HepG2 (cell line): ENCODE results near the gene VPS29. TPM values are rescaled to one million over a fixed set of nuclear protein-coding genes. Genes with fewer than 3 reads are reported as not detected.
A peak's percentile ranks its signal among the peaks of the same experiment; 100 is the strongest.

Experiments
- ATF4 ChIP-seq, 2 experiments: fragments of 450-650 bp in 1 of 2; sonication (generic) in 1 of 2; formaldehyde crosslinking; IDR thresholded peaks; 2 replicates each; pipeline versions ENCODE4 v1.5.0 to v1.8.0; 2020 to 2022; ENCODE audit warnings: mild to moderate bottlenecking in 1 of 2, missing genetic modification reagents in 1 of 2
- MXI1 ChIP-seq: IDR thresholded peaks from 3 replicates; pipeline ENCODE4 v1.6.1; 2012; ENCODE audit warnings: low read depth, low read length, inconsistent platforms, borderline replicate concordance
- NCOA5 ChIP-seq: sonication (generic); formaldehyde crosslinking; IDR thresholded peaks from 2 replicates; pipeline ENCODE4 v1.4.0; 2020; ENCODE audit warnings: missing genetic modification reagents
- TFDP2 ChIP-seq: sonication (generic); formaldehyde crosslinking; IDR thresholded peaks from 2 replicates; pipeline ENCODE4 v1.4.0; 2020; ENCODE audit warnings: missing genetic modification reagents
- ZNF296 ChIP-seq: sonication (generic); formaldehyde crosslinking; conservative IDR thresholded peaks from 2 replicates; pipeline ENCODE4 v1.5.0; 2020; ENCODE audit warnings: mild to moderate bottlenecking, missing genetic modification reagents
- ZNF318 ChIP-seq: sonication (generic); formaldehyde crosslinking; IDR thresholded peaks from 2 replicates; pipeline ENCODE4 v1.4.0; 2020; ENCODE audit warnings: mild to moderate bottlenecking, missing genetic modification reagents
- ZNF33A ChIP-seq: sonication (generic); formaldehyde crosslinking; IDR thresholded peaks from 2 replicates; pipeline ENCODE4 v1.5.1; 2020; ENCODE audit warnings: missing genetic modification reagents, mild to moderate bottlenecking, moderate library complexity, borderline replicate concordance
- polyA plus RNA-seq, 8 experiments: library from polyadenylated mRNA; depleted of rRNA in 3 of 8; stranded (reverse) in 7 of 8; unstranded in 1 of 8; fragments of >200 nt; fragmentation: Illumina TruSeq in 4 of 8; extraction: Trizol in 4 of 8; gene quantifications; 2 replicates each; pipeline versions ENCODE4 v1.2.1 to v1.2.3, GENCODE V29; 2011 to 2016; ENCODE audit warnings: low read depth in 4 of 8, missing spikeins in 1 of 8, mixed read lengths in 1 of 8; ENCODE audit not compliant: insufficient read depth in 1 of 8
- total RNA-seq, 5 experiments: library from RNA; depleted of rRNA; stranded (reverse); fragments of >200 nt; fragmentation: Illumina TruSeq; extraction: Trizol; gene quantifications; 2 replicates each; pipeline ENCODE4 v1.2.3, GENCODE V29; 2016; ENCODE audit warnings: low read depth in 1 of 5
- TF ChIP-seq, protein P1 (sequence below): sonication (generic); formaldehyde crosslinking; IDR thresholded peaks from 2 replicates; pipeline ENCODE4 v1.8.0; 2022; ENCODE audit warnings: low read depth, missing genetic modification reagents
- TF ChIP-seq, protein P2 (sequence below): sonication (generic); formaldehyde crosslinking; conservative IDR thresholded peaks from 2 replicates; pipeline ENCODE4 v1.4.0; 2020; ENCODE audit warnings: missing genetic modification reagents
- TF ChIP-seq, protein P3 (sequence below): sonication (generic); formaldehyde crosslinking; IDR thresholded peaks from 2 replicates; pipeline ENCODE4 v1.4.0; 2020; ENCODE audit warnings: missing genetic modification reagents, borderline replicate concordance

The VPS29 gene
- total and polyA plus RNA-seq, 2 of the 13 experiments (the other 11 are each of a cell fraction or from before 2014, with no cell fraction given) = 107 to 114 TPM

DNA sequence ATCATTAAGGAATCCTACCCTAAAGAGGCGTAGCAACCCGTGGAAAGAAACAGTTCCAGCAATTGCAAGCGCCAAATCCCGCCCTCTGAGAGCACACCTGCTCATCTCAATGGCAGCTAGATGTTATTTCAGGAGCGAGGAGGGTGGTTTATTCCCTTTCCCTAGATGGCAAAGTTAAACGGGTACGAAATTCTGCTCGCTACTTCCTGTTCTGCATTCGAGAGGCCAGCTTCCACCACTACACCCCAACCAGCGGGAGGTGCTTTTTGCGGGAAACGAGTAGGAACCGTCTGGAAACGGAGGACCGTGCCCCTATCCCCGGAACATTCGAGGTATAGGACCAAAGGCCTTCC, 536 bp downstream of the VPS29 start (continued):
- TF ChIP-seq ZNF318 (CRISPR knock-in tag) (0 out of 2 replicates have a peak, but pooled peaks have one; percentile 5), ZNF33A (CRISPR knock-in tag) (no peak), TFDP2 (CRISPR knock-in tag) (no peak), MXI1 (no peak), ZNF296 (0 out of 2 replicates have a peak, but pooled peaks have one; percentile 66), NCOA5 (CRISPR knock-in tag) (no peak), ATF4 (CRISPR knock-in tag; IDR thresholded peaks at IDR 0.05) (no peak)
- TF ChIP-seq, protein P1, sequence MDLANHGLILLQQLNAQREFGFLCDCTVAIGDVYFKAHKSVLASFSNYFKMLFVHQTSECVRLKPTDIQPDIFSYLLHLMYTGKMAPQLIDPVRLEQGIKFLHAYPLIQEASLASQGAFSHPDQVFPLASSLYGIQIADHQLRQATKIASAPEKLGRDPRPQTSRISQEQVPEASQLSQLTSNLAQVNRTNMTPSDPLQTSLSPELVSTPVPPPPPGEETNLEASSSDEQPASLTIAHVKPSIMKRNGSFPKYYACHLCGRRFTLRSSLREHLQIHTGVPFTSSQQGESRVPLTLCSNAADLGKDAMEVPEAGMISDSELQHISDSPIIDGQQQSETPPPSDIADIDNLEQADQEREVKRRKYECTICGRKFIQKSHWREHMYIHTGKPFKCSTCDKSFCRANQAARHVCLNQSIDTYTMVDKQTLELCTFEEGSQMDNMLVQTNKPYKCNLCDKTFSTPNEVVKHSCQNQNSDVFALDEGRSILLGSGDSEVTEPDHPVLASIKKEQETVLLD (CRISPR knock-in tag) = no peak
- TF ChIP-seq, protein P2, sequence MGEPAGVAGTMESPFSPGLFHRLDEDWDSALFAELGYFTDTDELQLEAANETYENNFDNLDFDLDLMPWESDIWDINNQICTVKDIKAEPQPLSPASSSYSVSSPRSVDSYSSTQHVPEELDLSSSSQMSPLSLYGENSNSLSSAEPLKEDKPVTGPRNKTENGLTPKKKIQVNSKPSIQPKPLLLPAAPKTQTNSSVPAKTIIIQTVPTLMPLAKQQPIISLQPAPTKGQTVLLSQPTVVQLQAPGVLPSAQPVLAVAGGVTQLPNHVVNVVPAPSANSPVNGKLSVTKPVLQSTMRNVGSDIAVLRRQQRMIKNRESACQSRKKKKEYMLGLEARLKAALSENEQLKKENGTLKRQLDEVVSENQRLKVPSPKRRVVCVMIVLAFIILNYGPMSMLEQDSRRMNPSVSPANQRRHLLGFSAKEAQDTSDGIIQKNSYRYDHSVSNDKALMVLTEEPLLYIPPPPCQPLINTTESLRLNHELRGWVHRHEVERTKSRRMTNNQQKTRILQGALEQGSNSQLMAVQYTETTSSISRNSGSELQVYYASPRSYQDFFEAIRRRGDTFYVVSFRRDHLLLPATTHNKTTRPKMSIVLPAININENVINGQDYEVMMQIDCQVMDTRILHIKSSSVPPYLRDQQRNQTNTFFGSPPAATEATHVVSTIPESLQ (CRISPR knock-in tag) = no peak
- TF ChIP-seq, protein P3, sequence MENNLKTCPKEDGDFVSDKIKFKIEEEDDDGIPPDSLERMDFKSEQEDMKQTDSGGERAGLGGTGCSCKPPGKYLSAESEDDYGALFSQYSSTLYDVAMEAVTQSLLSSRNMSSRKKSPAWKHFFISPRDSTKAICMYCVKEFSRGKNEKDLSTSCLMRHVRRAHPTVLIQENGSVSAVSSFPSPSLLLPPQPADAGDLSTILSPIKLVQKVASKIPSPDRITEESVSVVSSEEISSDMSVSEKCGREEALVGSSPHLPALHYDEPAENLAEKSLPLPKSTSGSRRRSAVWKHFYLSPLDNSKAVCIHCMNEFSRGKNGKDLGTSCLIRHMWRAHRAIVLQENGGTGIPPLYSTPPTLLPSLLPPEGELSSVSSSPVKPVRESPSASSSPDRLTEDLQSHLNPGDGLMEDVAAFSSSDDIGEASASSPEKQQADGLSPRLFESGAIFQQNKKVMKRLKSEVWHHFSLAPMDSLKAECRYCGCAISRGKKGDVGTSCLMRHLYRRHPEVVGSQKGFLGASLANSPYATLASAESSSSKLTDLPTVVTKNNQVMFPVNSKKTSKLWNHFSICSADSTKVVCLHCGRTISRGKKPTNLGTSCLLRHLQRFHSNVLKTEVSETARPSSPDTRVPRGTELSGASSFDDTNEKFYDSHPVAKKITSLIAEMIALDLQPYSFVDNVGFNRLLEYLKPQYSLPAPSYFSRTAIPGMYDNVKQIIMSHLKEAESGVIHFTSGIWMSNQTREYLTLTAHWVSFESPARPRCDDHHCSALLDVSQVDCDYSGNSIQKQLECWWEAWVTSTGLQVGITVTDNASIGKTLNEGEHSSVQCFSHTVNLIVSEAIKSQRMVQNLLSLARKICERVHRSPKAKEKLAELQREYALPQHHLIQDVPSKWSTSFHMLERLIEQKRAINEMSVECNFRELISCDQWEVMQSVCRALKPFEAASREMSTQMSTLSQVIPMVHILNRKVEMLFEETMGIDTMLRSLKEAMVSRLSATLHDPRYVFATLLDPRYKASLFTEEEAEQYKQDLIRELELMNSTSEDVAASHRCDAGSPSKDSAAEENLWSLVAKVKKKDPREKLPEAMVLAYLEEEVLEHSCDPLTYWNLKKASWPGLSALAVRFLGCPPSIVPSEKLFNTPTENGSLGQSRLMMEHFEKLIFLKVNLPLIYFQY (CRISPR knock-in tag) = peak; percentile 4; the same call in 1 of the 2 replicates
